Measurements from ENCODE around the gene KCNK10.

DNA sequence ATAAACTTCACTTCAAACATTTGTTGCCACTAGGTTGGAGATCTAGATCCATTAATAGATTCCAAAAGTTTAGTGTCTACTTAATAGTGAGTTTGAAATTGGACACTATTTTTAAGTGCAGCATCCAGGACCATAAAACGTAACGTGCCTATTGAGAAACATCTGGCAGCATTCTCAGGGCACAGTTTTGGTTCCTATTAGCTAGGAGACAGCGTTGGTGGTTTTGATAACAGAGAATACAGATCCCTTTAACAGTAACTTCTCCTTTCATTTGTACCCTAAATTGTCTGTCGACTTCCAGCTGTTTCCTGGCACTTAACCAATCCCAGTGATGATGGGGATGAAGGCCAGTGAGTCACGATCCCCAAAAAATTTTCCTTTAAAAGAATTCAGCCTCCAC is 25.8 kb downstream of the KCNK10 start:
- TF ChIP-seq, protein P1, sequence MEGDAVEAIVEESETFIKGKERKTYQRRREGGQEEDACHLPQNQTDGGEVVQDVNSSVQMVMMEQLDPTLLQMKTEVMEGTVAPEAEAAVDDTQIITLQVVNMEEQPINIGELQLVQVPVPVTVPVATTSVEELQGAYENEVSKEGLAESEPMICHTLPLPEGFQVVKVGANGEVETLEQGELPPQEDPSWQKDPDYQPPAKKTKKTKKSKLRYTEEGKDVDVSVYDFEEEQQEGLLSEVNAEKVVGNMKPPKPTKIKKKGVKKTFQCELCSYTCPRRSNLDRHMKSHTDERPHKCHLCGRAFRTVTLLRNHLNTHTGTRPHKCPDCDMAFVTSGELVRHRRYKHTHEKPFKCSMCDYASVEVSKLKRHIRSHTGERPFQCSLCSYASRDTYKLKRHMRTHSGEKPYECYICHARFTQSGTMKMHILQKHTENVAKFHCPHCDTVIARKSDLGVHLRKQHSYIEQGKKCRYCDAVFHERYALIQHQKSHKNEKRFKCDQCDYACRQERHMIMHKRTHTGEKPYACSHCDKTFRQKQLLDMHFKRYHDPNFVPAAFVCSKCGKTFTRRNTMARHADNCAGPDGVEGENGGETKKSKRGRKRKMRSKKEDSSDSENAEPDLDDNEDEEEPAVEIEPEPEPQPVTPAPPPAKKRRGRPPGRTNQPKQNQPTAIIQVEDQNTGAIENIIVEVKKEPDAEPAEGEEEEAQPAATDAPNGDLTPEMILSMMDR (IDR thresholded peaks at IDR 0.05), result no peak
- no peak for TF ChIP-seq EP300 (IDR thresholded peaks at IDR 0.05)

Measured in gastroesophageal sphincter (tissue), 3 donors.